ENCODE results near the gene KRTAP10-9.
"Not testable (repeated sequence)": the region's sequence is repeated elsewhere in the genome, so short reads cannot be mapped to it uniquely, and the experiment has no call there.

Gene KRTAP10-9

GRCh38 chr21:44639331-44639655, 12.4 kb downstream of the KRTAP10-9 start:
- TF ChIP-seq, protein P1, sequence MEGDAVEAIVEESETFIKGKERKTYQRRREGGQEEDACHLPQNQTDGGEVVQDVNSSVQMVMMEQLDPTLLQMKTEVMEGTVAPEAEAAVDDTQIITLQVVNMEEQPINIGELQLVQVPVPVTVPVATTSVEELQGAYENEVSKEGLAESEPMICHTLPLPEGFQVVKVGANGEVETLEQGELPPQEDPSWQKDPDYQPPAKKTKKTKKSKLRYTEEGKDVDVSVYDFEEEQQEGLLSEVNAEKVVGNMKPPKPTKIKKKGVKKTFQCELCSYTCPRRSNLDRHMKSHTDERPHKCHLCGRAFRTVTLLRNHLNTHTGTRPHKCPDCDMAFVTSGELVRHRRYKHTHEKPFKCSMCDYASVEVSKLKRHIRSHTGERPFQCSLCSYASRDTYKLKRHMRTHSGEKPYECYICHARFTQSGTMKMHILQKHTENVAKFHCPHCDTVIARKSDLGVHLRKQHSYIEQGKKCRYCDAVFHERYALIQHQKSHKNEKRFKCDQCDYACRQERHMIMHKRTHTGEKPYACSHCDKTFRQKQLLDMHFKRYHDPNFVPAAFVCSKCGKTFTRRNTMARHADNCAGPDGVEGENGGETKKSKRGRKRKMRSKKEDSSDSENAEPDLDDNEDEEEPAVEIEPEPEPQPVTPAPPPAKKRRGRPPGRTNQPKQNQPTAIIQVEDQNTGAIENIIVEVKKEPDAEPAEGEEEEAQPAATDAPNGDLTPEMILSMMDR (IDR thresholded peaks at IDR 0.05) = no peak
- Mint-ChIP-seq H3K27ac (no peak overlapping the region), H3K4me1 (peaks cover 10% of the 10 kb centered on the region), H3K36me3 (ENCODE audit: low read depth) (peaks cover 3% of the 10 kb centered on the region), H3K27me3 (ENCODE audit: low read depth, poor library complexity) (peaks cover 6% of the 10 kb centered on the region), H3K9me3 (peaks cover 49% of the 10 kb centered on the region), H3K4me3 (no peak overlapping the region)
- DNase-seq = no peak

- Mint-ChIP-seq H3K27me3 (ENCODE audit: low read depth, poor library complexity) (peaks cover 6% of the 10 kb centered on the region), H3K4me3 (no peak overlapping the region), H3K27ac (no peak overlapping the region), H3K36me3 (ENCODE audit: low read depth) (peaks cover 12% of the 10 kb centered on the region), H3K4me1 (peaks cover 10% of the 10 kb centered on the region), H3K9me3 (peaks cover 58% of the 10 kb centered on the region)
- TF ChIP-seq, protein P1 (IDR thresholded peaks at IDR 0.05) = no peak
- no peak for DNase-seq
These were observed 13.9 kb downstream of the KRTAP10-9 start for GRCh38 chr21:44640761-44641160.

DNA sequence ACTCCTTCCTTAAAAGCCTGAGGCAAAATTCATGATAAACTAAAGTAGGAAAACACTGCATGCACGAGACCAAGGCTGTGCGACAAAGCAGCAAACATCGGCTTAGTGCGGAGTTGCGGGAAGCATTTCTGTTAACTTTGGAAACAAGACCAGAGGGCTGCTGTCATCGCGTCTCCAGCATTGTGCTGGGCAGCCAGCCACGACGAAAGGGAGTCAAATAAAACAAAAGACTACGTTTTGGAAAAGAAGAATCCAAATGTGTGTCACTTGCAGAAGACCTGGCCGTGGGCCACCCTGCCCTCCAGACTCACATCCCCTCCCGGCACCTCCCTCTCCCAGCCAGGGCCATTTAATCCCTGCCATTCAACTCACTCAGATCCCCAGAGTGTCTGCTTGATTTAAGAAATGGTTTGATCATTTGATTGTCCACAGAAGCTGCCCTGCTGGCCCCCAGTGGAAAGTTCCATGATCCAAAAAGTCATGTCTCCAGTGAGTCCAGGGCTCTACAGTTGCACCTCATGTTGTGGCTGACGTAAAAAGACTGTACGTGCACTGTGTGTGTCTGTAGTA, 16.9 kb downstream of the KRTAP10-9 start:
- no peak overlapping the region for H3K27ac Mint-ChIP-seq
- DNase-seq = no peak
- no peak overlapping the region for H3K4me3 Mint-ChIP-seq
- H3K4me1 Mint-ChIP-seq = peaks cover 19% of the 10 kb centered on the region
- peaks cover 68% of the 10 kb centered on the region for H3K9me3 Mint-ChIP-seq
- H3K36me3 Mint-ChIP-seq (ENCODE audit: low read depth) = peaks cover 12% of the 10 kb centered on the region
- TF ChIP-seq, protein P1 (IDR thresholded peaks at IDR 0.05) = no peak
- H3K27me3 Mint-ChIP-seq (ENCODE audit: low read depth, poor library complexity) = peaks cover 12% of the 10 kb centered on the region

GRCh38 chr21:44644878-44645277, 18.0 kb downstream of the KRTAP10-9 start:
- H3K27ac Mint-ChIP-seq = no peak overlapping the region
- TF ChIP-seq, protein P1 (IDR thresholded peaks at IDR 0.05) = no peak

GRCh38 chr21:44646366-44647221, 19.7 kb downstream of the KRTAP10-9 start, which contains the start of gene KRTAP10-11:
TSS of gene KRTAP10-11 (plus strand) at chr21:44646414. CDS start at chr21:44646459, 45 bp downstream.
- Mint-ChIP-seq H3K27ac (peak within 1 kb of the TSS; percentile 48), H3K36me3 (ENCODE audit: low read depth) (peaks cover 12% of the 10 kb centered on the region), H3K9me3 (peaks cover 49% of the 10 kb centered on the region), H3K4me1 (peaks cover 19% of the 10 kb centered on the region), H3K27me3 (ENCODE audit: low read depth, poor library complexity) (peaks cover 12% of the 10 kb centered on the region)
- H3K4me3 Mint-ChIP-seq, DNase-seq: not testable (repeated sequence)

More at GRCh38 chr21:44644878-44645277, 18.0 kb downstream of the KRTAP10-9 start:
- H3K27me3 Mint-ChIP-seq (ENCODE audit: low read depth, poor library complexity) = peaks cover 12% of the 10 kb centered on the region
- peaks cover 19% of the 10 kb centered on the region for H3K4me1 Mint-ChIP-seq
- H3K4me3 Mint-ChIP-seq = no peak overlapping the region
- H3K9me3 Mint-ChIP-seq = peaks cover 66% of the 10 kb centered on the region
- DNase-seq = no peak
- H3K36me3 Mint-ChIP-seq (ENCODE audit: low read depth) = peaks cover 12% of the 10 kb centered on the region

- TF ChIP-seq, protein P1 (IDR thresholded peaks at IDR 0.05) = no peak
- H3K9me3 Mint-ChIP-seq = peaks cover 43% of the 10 kb centered on the region
- no peak overlapping the region for H3K4me3 Mint-ChIP-seq
- no peak for DNase-seq
- peaks cover 19% of the 10 kb centered on the region for H3K4me1 Mint-ChIP-seq
- H3K27me3 Mint-ChIP-seq (ENCODE audit: low read depth, poor library complexity) = peaks cover 12% of the 10 kb centered on the region
- peak overlapping the region; percentile 48 for H3K27ac Mint-ChIP-seq
- peaks cover 12% of the 10 kb centered on the region for H3K36me3 Mint-ChIP-seq (ENCODE audit: low read depth)
These were observed 20.3 kb downstream of the KRTAP10-9 start for GRCh38 chr21:44647222-44647552.
